Measurements from ENCODE around the gene ZNF23.

GRCh38 chr16:71472931-71473330 is 10.9 kb upstream of the ZNF23 start:
- no peak for TF ChIP-seq SIN3A (IDR thresholded peaks at IDR 0.05; ENCODE audit: borderline replicate concordance, insufficient read depth, low read length)
- TF ChIP-seq TAF1 (IDR thresholded peaks at IDR 0.05; ENCODE audit: borderline replicate concordance, insufficient read depth, low read length), result no peak
- no peak for TF ChIP-seq REST (IDR thresholded peaks at IDR 0.05; ENCODE audit: insufficient read depth in 1 of 2, low read depth in 2 of 2, low read length in 2 of 2)
- no peak for TF ChIP-seq POLR2AphosphoS5 (IDR thresholded peaks at IDR 0.05; ENCODE audit: low read depth, low read length)
